GM10847 (cell line): Measurements from ENCODE around the gene TMEM219.

Experiments used
- POLR2A ChIP-seq: IDR thresholded peaks from 2 replicates; pipeline ENCODE4 v1.6.1; 2011; ENCODE audit not compliant: insufficient read length; ENCODE audit errors: extremely low read depth

The TMEM219 gene

GRCh38 chr16:29940656-29941055 lies 21.2 kb upstream of the TMEM219 start:
- TF ChIP-seq POLR2A = no peak

GRCh38 chr16:29943846-29944799 lies 17.8 kb upstream of the TMEM219 start:
- TF ChIP-seq POLR2A = no peak

GRCh38 chr16:29947897-29948296 lies 14.0 kb upstream of the TMEM219 start:
- TF ChIP-seq POLR2A = no peak

GRCh38 chr16:29950806-29951461 lies 10.9 kb upstream of the TMEM219 start:
- no peak for TF ChIP-seq POLR2A

GRCh38 chr16:29951625-29952365 lies 10.1 kb upstream of the TMEM219 start:
- no peak for TF ChIP-seq POLR2A

GRCh38 chr16:29958756-29959155 lies 3.1 kb upstream of the TMEM219 start:
- TF ChIP-seq POLR2A = no peak

- no peak for TF ChIP-seq POLR2A
These were observed 2.6 kb upstream of the TMEM219 start for GRCh38 chr16:29959293-29959692.

- no peak for TF ChIP-seq POLR2A
These were observed 776 bp upstream of the TMEM219 start for GRCh38 chr16:29961127-29961478.

GRCh38 chr16:29962344-29962994 lies 590 bp downstream of the TMEM219 start:
- no peak for TF ChIP-seq POLR2A

- TF ChIP-seq POLR2A = no peak
These were observed 1.3 kb downstream of the TMEM219 start for GRCh38 chr16:29963021-29963743.

- TF ChIP-seq POLR2A = no peak
These were observed 6.3 kb downstream of the TMEM219 start for GRCh38 chr16:29968205-29968604.

GRCh38 chr16:29971304-29971703 lies 9.4 kb downstream of the TMEM219 start:
- no peak for TF ChIP-seq POLR2A

- no peak for TF ChIP-seq POLR2A
These were observed 10.6 kb downstream of the TMEM219 start for GRCh38 chr16:29972500-29972899.

- no peak for TF ChIP-seq POLR2A
These were observed 11.1 kb downstream of the TMEM219 start for GRCh38 chr16:29972992-29973383.
